ENCODE data around the gene GABRP. TPM values are rescaled to one million over a fixed set of nuclear protein-coding genes. Genes with fewer than 3 reads are reported as not detected.
A peak's percentile ranks its signal among the peaks of the same experiment; 100 is the strongest.

GABRP gene
- total RNA-seq, 1 donor from 2014 or later, result 55.6 TPM

DNA sequence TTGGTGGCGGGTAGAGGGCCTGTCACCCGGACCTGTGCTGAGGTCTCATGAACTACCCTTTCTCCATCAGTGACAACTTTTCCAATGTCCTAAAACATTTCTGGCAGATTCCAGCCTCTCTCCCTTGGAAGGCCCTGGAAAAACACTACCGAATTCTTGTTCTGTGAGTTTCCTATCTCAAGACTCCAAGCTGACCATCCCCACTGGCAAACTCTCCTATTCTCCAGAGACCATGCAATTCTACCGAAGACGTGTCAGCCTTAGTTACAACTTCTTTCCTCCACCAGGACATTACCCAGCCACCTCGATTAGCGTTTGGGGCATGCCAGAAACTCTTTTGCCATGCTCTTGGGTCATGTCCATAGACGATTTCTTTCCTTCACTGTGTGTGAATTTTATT, 26.8 kb upstream of the GABRP start:
- H3K9me3 Mint-ChIP-seq, result no peaks in the 10 kb centered on the region
- H3K4me3 Mint-ChIP-seq, result no peak overlapping the region
- H3K36me3 Mint-ChIP-seq, result no peaks in the 10 kb centered on the region
- peaks cover 12% of the 10 kb centered on the region for H3K4me1 Mint-ChIP-seq (ENCODE audit: unreplicated experiment)
- peaks cover 5% of the 10 kb centered on the region for H3K27me3 Mint-ChIP-seq
- no peak for DNase-seq (ENCODE audit: extremely low spot score, unreplicated experiment)
- TF ChIP-seq CTCF (conservative IDR thresholded peaks at IDR 0.05), result no peak
- peak overlapping the region; percentile 25 for H3K27ac Mint-ChIP-seq

DNA sequence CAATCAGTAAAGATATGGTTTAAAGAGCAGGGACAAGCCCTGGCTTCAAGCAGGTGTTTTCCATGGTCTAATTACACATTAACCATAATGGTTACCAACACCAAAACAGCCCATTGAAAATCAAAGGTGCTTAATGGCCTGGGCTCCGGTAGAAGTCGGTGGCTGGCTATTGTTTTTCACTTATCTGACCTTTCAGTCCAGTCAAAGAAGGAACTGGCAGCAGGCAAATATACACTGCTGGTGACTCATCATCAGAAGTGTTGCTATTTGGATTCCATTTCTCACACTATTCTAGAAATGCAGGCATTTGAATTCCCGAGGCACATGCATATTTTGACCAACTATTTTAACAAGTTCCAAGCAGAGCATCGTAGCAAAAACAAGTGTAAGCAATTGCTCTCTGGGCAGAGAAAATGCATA, 26.3 kb upstream of the GABRP start:
- no peaks in the 10 kb centered on the region for H3K36me3 Mint-ChIP-seq
- H3K27ac Mint-ChIP-seq, result peak overlapping the region; percentile 25
- H3K27me3 Mint-ChIP-seq, result peaks cover 5% of the 10 kb centered on the region
- no peak for DNase-seq (ENCODE audit: extremely low spot score, unreplicated experiment)
- no peak for TF ChIP-seq CTCF (conservative IDR thresholded peaks at IDR 0.05)
- H3K9me3 Mint-ChIP-seq, result no peaks in the 10 kb centered on the region
- H3K4me1 Mint-ChIP-seq (ENCODE audit: unreplicated experiment), result peaks cover 12% of the 10 kb centered on the region
- no peak overlapping the region for H3K4me3 Mint-ChIP-seq

GRCh38 chr5:170757669-170758068, 25.9 kb upstream of the GABRP start:
- Mint-ChIP-seq H3K36me3 (no peaks in the 10 kb centered on the region), H3K4me3 (no peak overlapping the region), H3K27me3 (peaks cover 5% of the 10 kb centered on the region), H3K27ac (peak overlapping the region; percentile 25), H3K9me3 (no peaks in the 10 kb centered on the region), H3K4me1 (ENCODE audit: unreplicated experiment) (peaks cover 10% of the 10 kb centered on the region)
- DNase-seq (ENCODE audit: extremely low spot score, unreplicated experiment), result no peak
- TF ChIP-seq CTCF (conservative IDR thresholded peaks at IDR 0.05), result no peak

GRCh38 chr5:170758481-170758880, 25.0 kb upstream of the GABRP start:
- Mint-ChIP-seq H3K27ac (peak overlapping the region; percentile 25), H3K36me3 (no peaks in the 10 kb centered on the region), H3K4me1 (ENCODE audit: unreplicated experiment) (peaks cover 6% of the 10 kb centered on the region), H3K4me3 (no peak overlapping the region), H3K27me3 (peaks cover 5% of the 10 kb centered on the region), H3K9me3 (no peaks in the 10 kb centered on the region)
- no peak for DNase-seq (ENCODE audit: extremely low spot score, unreplicated experiment)
- no peak for TF ChIP-seq CTCF (conservative IDR thresholded peaks at IDR 0.05)

DNA sequence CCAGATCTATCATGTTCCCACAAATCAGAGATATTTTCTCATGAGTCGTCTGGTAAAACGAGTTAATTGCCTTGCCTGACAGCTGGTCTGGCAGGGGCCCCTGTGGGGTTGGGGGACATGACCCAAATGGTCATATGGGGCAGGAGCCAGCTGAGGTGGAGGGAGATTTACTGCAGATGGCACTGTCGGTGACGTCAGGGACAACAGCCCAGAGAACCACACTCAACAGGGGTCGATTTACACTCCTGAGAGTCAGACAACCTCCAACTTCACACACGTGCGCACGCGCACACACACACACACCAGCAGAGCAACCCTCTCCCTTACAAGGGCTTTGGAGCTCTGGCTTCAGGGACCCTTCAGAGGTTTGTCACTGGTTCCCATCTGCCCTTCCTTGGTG, 23.4 kb upstream of the GABRP start:
- H3K4me1 Mint-ChIP-seq (ENCODE audit: unreplicated experiment), result peaks cover 6% of the 10 kb centered on the region
- TF ChIP-seq CTCF (conservative IDR thresholded peaks at IDR 0.05), result no peak
- no peaks in the 10 kb centered on the region for H3K9me3 Mint-ChIP-seq
- DNase-seq (ENCODE audit: extremely low spot score, unreplicated experiment), result no peak
- no peaks in the 10 kb centered on the region for H3K36me3 Mint-ChIP-seq
- no peak overlapping the region for H3K27ac Mint-ChIP-seq
- peaks cover 5% of the 10 kb centered on the region for H3K27me3 Mint-ChIP-seq
- no peak overlapping the region for H3K4me3 Mint-ChIP-seq

Data from type B pancreatic cell (in vitro differentiated cells).